Gastrocnemius medialis (tissue), 4 donors: ENCODE results near the gene ONECUT3.

Experiments used
- POLR2A ChIP-seq, 2 donors: fragments of 450-650 bp; IDR thresholded peaks; one replicate each; pipeline ENCODE4 v1.6.1; 2017; ENCODE audit warnings: antibody characterized with exemption in 2 of 2, mild to moderate bottlenecking in 2 of 2, moderate library complexity in 2 of 2
- TF ChIP-seq, protein P1 (sequence below), 5 experiments: fragments of 450-650 bp in 3 of 5; fragments of 200-600 bp in 2 of 5; sonication (generic) in 2 of 5; IDR thresholded peaks in 4 of 5; conservative IDR thresholded peaks in 1 of 5; 1 replicate in 4 of 5; 2 replicates in 1 of 5; pipeline ENCODE4 v1.5.1; 2016 to 2019; ENCODE audit warnings: antibody characterized with exemption in 5 of 5, mild to moderate bottlenecking in 3 of 5, moderate library complexity in 3 of 5

DNA sequence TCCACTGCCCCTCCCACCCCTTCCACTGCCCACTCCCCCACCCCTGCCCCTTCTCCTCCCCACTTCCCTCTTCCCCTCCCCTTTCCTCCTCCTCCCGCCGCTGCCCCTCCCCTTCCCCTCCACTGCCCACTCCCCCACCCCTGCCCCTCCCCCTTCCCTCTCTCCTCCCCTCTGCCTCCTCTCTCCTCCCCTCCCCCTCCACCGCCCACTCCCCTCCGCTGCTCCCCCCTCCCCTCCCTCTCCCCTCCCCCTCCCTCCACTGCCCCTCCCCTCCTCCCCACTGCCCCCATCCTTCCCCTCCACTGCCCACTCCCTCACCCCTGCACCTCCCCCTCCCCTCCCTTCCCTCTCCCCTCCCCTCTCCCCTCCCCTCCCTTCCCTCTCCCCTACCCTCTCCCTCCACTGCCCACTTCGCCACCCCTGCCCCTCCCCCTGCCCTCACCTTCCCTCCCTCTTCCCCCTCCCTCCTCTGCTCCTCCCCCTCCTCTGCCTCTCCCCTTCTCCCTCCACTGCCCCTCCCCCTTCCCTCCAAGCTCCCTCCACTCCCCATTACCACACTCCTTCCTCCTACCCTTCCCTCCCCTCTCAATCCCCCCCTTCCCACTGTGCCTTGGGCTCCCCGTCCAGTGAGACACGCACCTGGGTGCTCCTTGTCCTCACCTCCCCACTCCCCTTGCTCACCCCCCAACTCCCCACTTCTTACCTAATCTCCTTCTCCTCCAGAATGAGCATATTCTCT lies 36.9 kb downstream of the ONECUT3 start:
- no peak for TF ChIP-seq POLR2A (IDR thresholded peaks at IDR 0.05)
- TF ChIP-seq, protein P1, sequence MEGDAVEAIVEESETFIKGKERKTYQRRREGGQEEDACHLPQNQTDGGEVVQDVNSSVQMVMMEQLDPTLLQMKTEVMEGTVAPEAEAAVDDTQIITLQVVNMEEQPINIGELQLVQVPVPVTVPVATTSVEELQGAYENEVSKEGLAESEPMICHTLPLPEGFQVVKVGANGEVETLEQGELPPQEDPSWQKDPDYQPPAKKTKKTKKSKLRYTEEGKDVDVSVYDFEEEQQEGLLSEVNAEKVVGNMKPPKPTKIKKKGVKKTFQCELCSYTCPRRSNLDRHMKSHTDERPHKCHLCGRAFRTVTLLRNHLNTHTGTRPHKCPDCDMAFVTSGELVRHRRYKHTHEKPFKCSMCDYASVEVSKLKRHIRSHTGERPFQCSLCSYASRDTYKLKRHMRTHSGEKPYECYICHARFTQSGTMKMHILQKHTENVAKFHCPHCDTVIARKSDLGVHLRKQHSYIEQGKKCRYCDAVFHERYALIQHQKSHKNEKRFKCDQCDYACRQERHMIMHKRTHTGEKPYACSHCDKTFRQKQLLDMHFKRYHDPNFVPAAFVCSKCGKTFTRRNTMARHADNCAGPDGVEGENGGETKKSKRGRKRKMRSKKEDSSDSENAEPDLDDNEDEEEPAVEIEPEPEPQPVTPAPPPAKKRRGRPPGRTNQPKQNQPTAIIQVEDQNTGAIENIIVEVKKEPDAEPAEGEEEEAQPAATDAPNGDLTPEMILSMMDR (IDR thresholded peaks at IDR 0.05 in 4 of 5, conservative IDR thresholded peaks at IDR 0.05 in 1 of 5): no peak
